ENCODE results near the gene PKLR.
"Not testable (repeated sequence)": the region's sequence is repeated elsewhere in the genome, so short reads cannot be mapped to it uniquely, and the experiment has no call there.

PKLR gene

GRCh38 chr1:155254228-155254713 is 47.0 kb downstream of the PKLR start:
- DNase-seq = no peak

GRCh38 chr1:155253797-155254196 is 47.4 kb downstream of the PKLR start:
- no peak for DNase-seq

- no peak for DNase-seq
These were observed 48.0 kb downstream of the PKLR start for GRCh38 chr1:155253208-155253607.

- DNase-seq = no peak
These were observed 49.7 kb downstream of the PKLR start for GRCh38 chr1:155251566-155251965.

GRCh38 chr1:155250633-155251449 is 50.4 kb downstream of the PKLR start:
- peak; percentile 94 to 95 for DNase-seq

GRCh38 chr1:155250246-155250632 is 51.0 kb downstream of the PKLR start:
- no peak for DNase-seq

GRCh38 chr1:155247667-155248553 is 53.3 kb downstream of the PKLR start:
- no peak for DNase-seq

- DNase-seq = not testable (repeated sequence)
These were observed 54.4 kb downstream of the PKLR start for GRCh38 chr1:155246796-155247195.

- DNase-seq = no peak
These were observed 56.1 kb downstream of the PKLR start for GRCh38 chr1:155245163-155245524.

- peak; percentile 97 to 98 for DNase-seq
These were observed 56.7 kb downstream of the PKLR start for GRCh38 chr1:155244368-155245162.

- DNase-seq = no peak
These were observed 58.4 kb downstream of the PKLR start for GRCh38 chr1:155242805-155243358.

GRCh38 chr1:155241841-155242264 is 59.4 kb downstream of the PKLR start:
- DNase-seq = peak; percentile 26 to 43

GRCh38 chr1:155241069-155241679 is 60.1 kb downstream of the PKLR start:
- DNase-seq = peak; percentile 75 to 83

Data from CD4-positive, alpha-beta T cell treated with Interleukin-4 for 1 hour (primary cell).